GM12865 (cell line): ENCODE measurements around the gene CEP104.
A peak's percentile ranks its signal among the peaks of the same experiment; 100 is the strongest.

Experiments used
- DNase-seq: peaks from one replicate; pipeline ENCODE4 v3.0.0; 2010; ENCODE audit warnings: low read depth
- H3K4me3 ChIP-seq: 2 replicates; pipeline ENCODE4 v1.5.1; 2011; ENCODE audit warnings: mild to moderate bottlenecking, low read depth, low read length, control low read depth
- TF ChIP-seq, protein P1 (sequence below): IDR thresholded peaks from 2 replicates; pipeline ENCODE4 v1.5.1; 2011; ENCODE audit warnings: low read length, control low read depth, low read depth, inconsistent platforms; ENCODE audit not compliant: insufficient read depth; ENCODE audit errors: missing control alignments

The CEP104 gene

DNA sequence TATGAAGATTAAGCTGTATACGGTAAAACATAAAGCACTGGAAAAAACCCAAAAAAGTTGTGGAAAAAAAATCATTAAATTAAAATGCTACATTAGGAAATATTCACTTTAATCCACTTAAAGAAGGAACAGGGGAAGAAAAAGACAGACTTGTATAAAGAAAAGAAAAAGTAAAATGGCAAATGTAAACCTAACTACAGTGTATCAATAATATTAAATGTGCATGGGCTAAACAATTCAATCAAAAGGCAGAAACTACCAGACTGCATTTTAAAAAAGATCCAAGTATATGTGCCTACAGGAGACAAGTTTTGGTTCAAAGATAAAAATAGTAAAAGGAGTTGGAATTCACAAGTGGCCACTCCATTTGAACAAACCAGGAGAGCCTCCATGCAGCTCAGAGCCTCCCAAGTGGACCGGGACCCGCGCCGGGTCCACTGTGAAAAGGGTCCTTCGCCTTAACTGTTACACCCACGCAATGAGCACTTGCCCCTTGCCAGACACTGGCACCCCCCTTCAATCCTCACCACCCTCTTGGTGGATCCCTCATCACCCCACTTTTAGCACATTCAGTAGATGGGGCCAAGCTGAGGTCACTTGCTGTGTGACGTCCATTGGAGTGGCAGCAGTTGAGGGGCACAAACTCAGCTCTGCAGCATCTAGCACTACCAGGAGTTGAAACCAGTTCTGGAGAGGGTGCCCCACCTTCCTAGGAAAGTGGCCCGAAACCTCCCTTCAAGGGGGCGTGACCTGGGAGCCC, 42.2 kb upstream of the CEP104 start:
- TF ChIP-seq, protein P1, sequence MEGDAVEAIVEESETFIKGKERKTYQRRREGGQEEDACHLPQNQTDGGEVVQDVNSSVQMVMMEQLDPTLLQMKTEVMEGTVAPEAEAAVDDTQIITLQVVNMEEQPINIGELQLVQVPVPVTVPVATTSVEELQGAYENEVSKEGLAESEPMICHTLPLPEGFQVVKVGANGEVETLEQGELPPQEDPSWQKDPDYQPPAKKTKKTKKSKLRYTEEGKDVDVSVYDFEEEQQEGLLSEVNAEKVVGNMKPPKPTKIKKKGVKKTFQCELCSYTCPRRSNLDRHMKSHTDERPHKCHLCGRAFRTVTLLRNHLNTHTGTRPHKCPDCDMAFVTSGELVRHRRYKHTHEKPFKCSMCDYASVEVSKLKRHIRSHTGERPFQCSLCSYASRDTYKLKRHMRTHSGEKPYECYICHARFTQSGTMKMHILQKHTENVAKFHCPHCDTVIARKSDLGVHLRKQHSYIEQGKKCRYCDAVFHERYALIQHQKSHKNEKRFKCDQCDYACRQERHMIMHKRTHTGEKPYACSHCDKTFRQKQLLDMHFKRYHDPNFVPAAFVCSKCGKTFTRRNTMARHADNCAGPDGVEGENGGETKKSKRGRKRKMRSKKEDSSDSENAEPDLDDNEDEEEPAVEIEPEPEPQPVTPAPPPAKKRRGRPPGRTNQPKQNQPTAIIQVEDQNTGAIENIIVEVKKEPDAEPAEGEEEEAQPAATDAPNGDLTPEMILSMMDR, result no peak
- H3K4me3 ChIP-seq, result peak overlapping the region; percentile 87
- DNase-seq, result no peak

DNA sequence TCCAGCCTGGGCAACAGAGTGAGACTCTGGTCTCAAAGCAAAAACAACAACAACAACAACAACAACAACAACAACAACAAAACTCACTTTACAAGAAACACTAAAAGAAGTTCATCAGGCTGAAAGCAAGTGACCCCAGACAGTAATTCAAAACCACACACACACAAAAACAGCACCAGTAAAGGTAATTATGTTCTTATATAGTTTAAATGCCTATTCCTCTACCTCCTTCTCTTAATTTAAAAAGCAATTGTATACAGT, 41.4 kb upstream of the CEP104 start:
- H3K4me3 ChIP-seq, result no peak overlapping the region
- no peak for DNase-seq
- TF ChIP-seq, protein P1, result no peak

DNA sequence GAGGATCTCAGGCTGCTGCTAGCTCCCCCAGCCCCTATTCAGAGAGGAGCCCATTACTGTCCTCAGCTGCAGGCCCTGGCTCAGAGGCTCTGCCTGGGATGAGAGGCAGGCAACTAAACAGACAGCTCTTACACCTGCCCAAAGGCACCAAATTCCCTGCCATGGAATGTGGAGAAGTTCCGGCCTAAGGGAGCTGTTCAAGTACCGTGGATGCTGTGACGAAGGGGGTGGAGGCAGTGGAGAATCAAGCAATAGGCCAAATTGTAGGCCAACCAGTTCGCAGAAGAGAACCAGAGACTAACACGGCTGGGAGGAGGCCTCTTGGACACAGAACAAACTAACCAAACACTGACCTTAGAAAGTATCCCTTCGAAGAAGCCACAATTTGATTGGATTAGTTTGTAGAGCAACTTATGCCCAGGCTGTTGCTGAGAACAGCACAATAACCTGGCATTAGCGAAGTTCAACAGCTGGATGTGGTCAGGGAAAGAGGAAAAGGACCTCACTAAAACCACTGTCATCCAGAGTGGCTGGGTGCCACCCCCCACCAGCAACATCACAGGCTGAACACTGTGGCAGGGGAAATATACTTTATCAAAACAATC, 39.5 kb upstream of the CEP104 start:
- no peak overlapping the region for H3K4me3 ChIP-seq
- TF ChIP-seq, protein P1, result no peak
- DNase-seq, result no peak

DNA sequence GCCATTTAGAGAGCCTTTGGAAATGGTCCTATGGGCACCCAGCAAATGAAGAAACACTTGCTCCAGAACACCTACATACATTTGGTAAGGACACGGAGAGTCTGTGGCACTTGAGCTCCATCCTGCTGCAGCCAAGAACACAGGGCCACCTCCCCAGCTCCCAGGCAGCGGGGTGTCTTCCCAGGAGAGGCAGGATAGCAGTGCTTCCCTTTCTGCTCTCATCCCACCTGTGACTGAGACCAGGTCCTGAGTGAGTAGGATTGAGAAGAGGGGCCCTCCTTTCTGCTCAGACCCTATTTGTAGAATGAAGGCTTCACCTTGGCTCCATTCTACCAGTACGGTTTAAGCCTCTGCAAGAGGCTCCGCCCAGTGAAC, 38.9 kb upstream of the CEP104 start:
- no peak for DNase-seq
- TF ChIP-seq, protein P1, result no peak
- H3K4me3 ChIP-seq, result no peak overlapping the region

DNA sequence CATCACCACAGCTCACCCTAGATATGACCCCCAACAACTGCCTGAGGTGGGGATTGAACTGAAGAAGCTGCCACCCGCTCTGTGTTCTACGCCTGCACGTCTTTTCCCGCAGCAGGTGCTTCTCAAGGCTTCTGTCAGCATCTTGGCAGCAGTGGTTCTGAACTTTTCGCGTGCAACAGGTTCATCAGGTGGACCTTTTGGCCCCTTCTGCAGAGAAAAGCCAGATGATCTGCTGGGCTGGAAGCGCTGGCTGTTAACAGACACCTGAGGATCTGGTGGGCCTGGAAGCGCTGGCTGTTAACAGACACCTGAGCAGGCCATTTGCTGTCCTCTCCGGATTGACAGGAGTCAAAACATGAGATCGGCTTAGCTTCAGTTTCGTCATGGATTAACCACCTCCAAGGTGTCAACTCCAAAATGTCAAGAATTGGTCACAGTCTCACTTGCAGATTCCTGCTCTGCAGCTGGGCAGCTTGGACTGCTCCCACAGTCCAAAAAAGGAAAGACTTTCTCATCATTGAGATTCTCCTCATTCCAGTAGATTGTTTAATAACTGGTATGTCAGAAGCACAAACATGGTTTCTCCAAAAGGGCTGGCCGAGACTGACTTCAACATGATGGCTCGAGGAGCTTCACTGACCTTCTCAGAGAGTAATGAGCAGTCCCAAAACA, 38.4 kb upstream of the CEP104 start:
- TF ChIP-seq, protein P1, result no peak
- no peak overlapping the region for H3K4me3 ChIP-seq
- no peak for DNase-seq

DNA sequence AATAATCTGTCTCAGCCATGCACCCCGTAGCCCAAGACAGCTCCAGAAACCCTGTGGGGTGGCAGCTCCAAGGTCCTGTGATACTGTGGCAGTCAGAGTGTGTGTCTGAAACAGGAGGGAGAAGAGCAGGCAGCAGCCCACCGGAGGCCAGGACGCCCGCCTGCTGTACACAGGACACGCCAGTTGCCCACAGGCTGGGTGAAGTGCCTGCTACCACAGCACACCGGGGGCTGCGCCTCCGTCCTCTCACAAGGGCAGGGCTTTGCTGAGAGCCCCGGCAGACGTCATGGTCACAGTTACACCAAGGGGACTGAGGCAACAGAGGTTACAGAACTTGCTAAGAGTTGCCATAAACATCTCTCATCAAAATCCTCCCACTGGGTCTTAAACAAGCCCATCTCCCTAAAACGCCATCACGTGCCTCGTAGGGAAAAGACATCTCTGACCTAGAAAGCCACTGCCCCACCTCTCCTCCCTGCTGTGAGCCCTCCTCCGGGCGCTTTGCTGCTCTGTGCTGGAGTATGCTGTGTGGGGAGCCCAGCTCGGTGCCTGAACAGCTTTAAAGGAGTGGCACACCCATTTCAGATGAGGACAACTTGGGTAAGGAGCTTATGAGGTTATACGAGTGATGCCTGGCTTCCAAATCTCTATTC, 37.7 kb upstream of the CEP104 start:
- TF ChIP-seq, protein P1, result no peak
- DNase-seq, result no peak
- H3K4me3 ChIP-seq, result no peak overlapping the region
